SK-N-SH treated with all-trans-retinoic acid at 6 μM for 48 hours (cell line): ENCODE results near the gene C1QTNF12.

Experiments
- ATAC-seq: fragments of 200-7000 bp; cut with Tn5 transposase; 3 replicates; pipeline ENCODE4 v1.9.1; 2020; ENCODE audit warnings: mild to moderate bottlenecking, moderate library complexity
- ARNTL ChIP-seq: fragments of 450-650 bp; formaldehyde crosslinking; IDR thresholded peaks from 2 replicates; pipeline ENCODE4 v1.5.0; 2020; ENCODE audit warnings: low read depth, mild to moderate bottlenecking, moderate library complexity, borderline replicate concordance
- BACH2 ChIP-seq: fragments of 250-450 bp; sonication (Bioruptor Pico); IDR thresholded peaks from 2 replicates; pipeline ENCODE4 v1.9.0; 2021; ENCODE audit warnings: mild to moderate bottlenecking, borderline replicate concordance
- CREB5 ChIP-seq: fragments of 250-450 bp; sonication (Bioruptor Pico); IDR thresholded peaks from 2 replicates; pipeline ENCODE4 v1.5.1; 2020; ENCODE audit warnings: low read depth, mild to moderate bottlenecking, moderate library complexity
- CSDC2 ChIP-seq: fragments of 250-450 bp; sonication (Bioruptor Pico); IDR thresholded peaks from 2 replicates; pipeline ENCODE4 v1.5.0; 2020; ENCODE audit warnings: mild to moderate bottlenecking, moderate library complexity
- CSRNP3 ChIP-seq: fragments of 250-450 bp; sonication (Bioruptor Pico); IDR thresholded peaks from 2 replicates; pipeline ENCODE4 v1.5.1; 2021; ENCODE audit warnings: mild to moderate bottlenecking, moderate library complexity
- ESRRG ChIP-seq: fragments of 250-450 bp; sonication (Bioruptor Pico); IDR thresholded peaks from 2 replicates; pipeline ENCODE4 v1.6.1; 2021; ENCODE audit warnings: mild to moderate bottlenecking
- GLIS3 ChIP-seq: fragments of 250-450 bp; sonication (Bioruptor Pico); IDR thresholded peaks from 2 replicates; pipeline ENCODE4 v1.5.0; 2020; ENCODE audit warnings: mild to moderate bottlenecking, moderate library complexity
- ISL1 ChIP-seq: fragments of 250-450 bp; sonication (Bioruptor Pico); IDR thresholded peaks from 2 replicates; pipeline ENCODE4 v2.1.2; 2022; ENCODE audit warnings: mild to moderate bottlenecking, moderate library complexity
- OSR1 ChIP-seq: fragments of 250-450 bp; sonication (Bioruptor Pico); IDR thresholded peaks from 2 replicates; pipeline ENCODE4 v1.8.0; 2022; ENCODE audit warnings: moderate library complexity, mild to moderate bottlenecking, inconsistent platforms
- POU6F1 ChIP-seq: fragments of 250-450 bp; sonication (Bioruptor Pico); IDR thresholded peaks from 2 replicates; pipeline ENCODE4 v1.8.0; 2021; ENCODE audit warnings: low read depth, mild to moderate bottlenecking, moderate library complexity, borderline replicate concordance
- PPARA ChIP-seq: fragments of 250-450 bp; sonication (Bioruptor Pico); IDR thresholded peaks from 2 replicates; pipeline ENCODE4 v1.5.0; 2020; ENCODE audit warnings: mild to moderate bottlenecking, borderline replicate concordance
- RARB ChIP-seq: fragments of 250-450 bp; sonication (Bioruptor Pico); IDR thresholded peaks from 2 replicates; pipeline ENCODE4 v1.8.0; 2021; ENCODE audit warnings: mild to moderate bottlenecking, moderate library complexity
- SNAI2 ChIP-seq: fragments of 250-450 bp; sonication (Bioruptor Pico); IDR thresholded peaks from 2 replicates; pipeline ENCODE4 v1.5.0; 2020; ENCODE audit warnings: mild to moderate bottlenecking, moderate library complexity
- TCF4 ChIP-seq: fragments of 250-450 bp; sonication (Bioruptor Pico); IDR thresholded peaks from 2 replicates; pipeline ENCODE4 v1.8.0; 2021; ENCODE audit warnings: mild to moderate bottlenecking, moderate library complexity, borderline replicate concordance
- TOX ChIP-seq: fragments of 250-450 bp; sonication (Bioruptor Pico); IDR thresholded peaks from 2 replicates; pipeline ENCODE4 v1.8.0; 2021; ENCODE audit warnings: mild to moderate bottlenecking, moderate library complexity, borderline replicate concordance
- ZC3H10 ChIP-seq: fragments of 250-450 bp; sonication (Bioruptor Pico); IDR thresholded peaks from 2 replicates; pipeline ENCODE4 v1.5.1; 2021; ENCODE audit warnings: mild to moderate bottlenecking, moderate library complexity
- ZFP3 ChIP-seq: fragments of 250-450 bp; sonication (Bioruptor Pico); IDR thresholded peaks from 2 replicates; pipeline ENCODE4 v1.5.0; 2020; ENCODE audit warnings: mild to moderate bottlenecking, moderate library complexity
- ZFP30 ChIP-seq: fragments of 450-650 bp; formaldehyde crosslinking; IDR thresholded peaks from 2 replicates; pipeline ENCODE4 v1.5.0; 2022; ENCODE audit warnings: mild to moderate bottlenecking, moderate library complexity
- ZNF565 ChIP-seq: fragments of 450-650 bp; formaldehyde crosslinking; conservative IDR thresholded peaks from 2 replicates; pipeline ENCODE4 v1.5.0; 2020; ENCODE audit warnings: low read depth, mild to moderate bottlenecking, moderate library complexity
- ZNF70 ChIP-seq: fragments of 450-650 bp; formaldehyde crosslinking; IDR thresholded peaks from 2 replicates; pipeline ENCODE4 v1.5.0; 2020; ENCODE audit warnings: mild to moderate bottlenecking, moderate library complexity
- TF ChIP-seq, protein P1 (sequence below): fragments of 250-450 bp; sonication (Bioruptor Pico); IDR thresholded peaks from 2 replicates; pipeline ENCODE4 v1.5.0; 2020; ENCODE audit warnings: mild to moderate bottlenecking, moderate library complexity
- TF ChIP-seq, protein P2 (sequence below): fragments of 250-450 bp; sonication (Bioruptor Pico); IDR thresholded peaks from 2 replicates; pipeline ENCODE4 v1.8.0; 2020; ENCODE audit warnings: mild to moderate bottlenecking, moderate library complexity, borderline replicate concordance

C1QTNF12 gene

GRCh38 chr1:1259119-1259488 lies 12.6 kb upstream of the C1QTNF12 start:
- TF ChIP-seq ZNF70 (CRISPR knock-in tag), result no peak
- TF ChIP-seq ISL1 (CRISPR knock-in tag), result no peak
- no peak for TF ChIP-seq ZNF565 (CRISPR knock-in tag)
- TF ChIP-seq ZFP30 (CRISPR knock-in tag), result no peak
- TF ChIP-seq PPARA, result no peak
- TF ChIP-seq CSRNP3, result no peak
- TF ChIP-seq ARNTL (CRISPR knock-in tag), result no peak
- no peak for TF ChIP-seq SNAI2 (CRISPR knock-in tag)
- TF ChIP-seq ESRRG, result no peak
- TF ChIP-seq TCF4, result no peak
- no peak for TF ChIP-seq BACH2 (CRISPR knock-in tag)
- no peak for TF ChIP-seq CREB5 (CRISPR knock-in tag)
- no peak for TF ChIP-seq CSDC2 (CRISPR knock-in tag)
- TF ChIP-seq RARB (CRISPR knock-in tag), result no peak
- TF ChIP-seq, protein P1, sequence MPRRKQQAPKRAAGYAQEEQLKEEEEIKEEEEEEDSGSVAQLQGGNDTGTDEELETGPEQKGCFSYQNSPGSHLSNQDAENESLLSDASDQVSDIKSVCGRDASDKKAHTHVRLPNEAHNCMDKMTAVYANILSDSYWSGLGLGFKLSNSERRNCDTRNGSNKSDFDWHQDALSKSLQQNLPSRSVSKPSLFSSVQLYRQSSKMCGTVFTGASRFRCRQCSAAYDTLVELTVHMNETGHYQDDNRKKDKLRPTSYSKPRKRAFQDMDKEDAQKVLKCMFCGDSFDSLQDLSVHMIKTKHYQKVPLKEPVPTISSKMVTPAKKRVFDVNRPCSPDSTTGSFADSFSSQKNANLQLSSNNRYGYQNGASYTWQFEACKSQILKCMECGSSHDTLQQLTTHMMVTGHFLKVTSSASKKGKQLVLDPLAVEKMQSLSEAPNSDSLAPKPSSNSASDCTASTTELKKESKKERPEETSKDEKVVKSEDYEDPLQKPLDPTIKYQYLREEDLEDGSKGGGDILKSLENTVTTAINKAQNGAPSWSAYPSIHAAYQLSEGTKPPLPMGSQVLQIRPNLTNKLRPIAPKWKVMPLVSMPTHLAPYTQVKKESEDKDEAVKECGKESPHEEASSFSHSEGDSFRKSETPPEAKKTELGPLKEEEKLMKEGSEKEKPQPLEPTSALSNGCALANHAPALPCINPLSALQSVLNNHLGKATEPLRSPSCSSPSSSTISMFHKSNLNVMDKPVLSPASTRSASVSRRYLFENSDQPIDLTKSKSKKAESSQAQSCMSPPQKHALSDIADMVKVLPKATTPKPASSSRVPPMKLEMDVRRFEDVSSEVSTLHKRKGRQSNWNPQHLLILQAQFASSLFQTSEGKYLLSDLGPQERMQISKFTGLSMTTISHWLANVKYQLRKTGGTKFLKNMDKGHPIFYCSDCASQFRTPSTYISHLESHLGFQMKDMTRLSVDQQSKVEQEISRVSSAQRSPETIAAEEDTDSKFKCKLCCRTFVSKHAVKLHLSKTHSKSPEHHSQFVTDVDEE (CRISPR knock-in tag), result no peak
- TF ChIP-seq ZFP3 (CRISPR knock-in tag), result no peak
- TF ChIP-seq POU6F1 (CRISPR knock-in tag), result no peak
- TF ChIP-seq ZC3H10, result no peak
- TF ChIP-seq GLIS3 (CRISPR knock-in tag), result no peak
- TF ChIP-seq, protein P2, sequence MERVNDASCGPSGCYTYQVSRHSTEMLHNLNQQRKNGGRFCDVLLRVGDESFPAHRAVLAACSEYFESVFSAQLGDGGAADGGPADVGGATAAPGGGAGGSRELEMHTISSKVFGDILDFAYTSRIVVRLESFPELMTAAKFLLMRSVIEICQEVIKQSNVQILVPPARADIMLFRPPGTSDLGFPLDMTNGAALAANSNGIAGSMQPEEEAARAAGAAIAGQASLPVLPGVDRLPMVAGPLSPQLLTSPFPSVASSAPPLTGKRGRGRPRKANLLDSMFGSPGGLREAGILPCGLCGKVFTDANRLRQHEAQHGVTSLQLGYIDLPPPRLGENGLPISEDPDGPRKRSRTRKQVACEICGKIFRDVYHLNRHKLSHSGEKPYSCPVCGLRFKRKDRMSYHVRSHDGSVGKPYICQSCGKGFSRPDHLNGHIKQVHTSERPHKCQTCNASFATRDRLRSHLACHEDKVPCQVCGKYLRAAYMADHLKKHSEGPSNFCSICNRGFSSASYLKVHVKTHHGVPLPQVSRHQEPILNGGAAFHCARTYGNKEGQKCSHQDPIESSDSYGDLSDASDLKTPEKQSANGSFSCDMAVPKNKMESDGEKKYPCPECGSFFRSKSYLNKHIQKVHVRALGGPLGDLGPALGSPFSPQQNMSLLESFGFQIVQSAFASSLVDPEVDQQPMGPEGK, result no peak
- TF ChIP-seq, all 23 proteins: peak for 0
- ATAC-seq, result no peak

- ATAC-seq, result no peak
- no peak for TF ChIP-seq POU6F1 (CRISPR knock-in tag)
- TF ChIP-seq TCF4, result no peak
- no peak for TF ChIP-seq ISL1 (CRISPR knock-in tag)
- no peak for TF ChIP-seq TOX (CRISPR knock-in tag)
- TF ChIP-seq ZFP30 (CRISPR knock-in tag), result no peak
- no peak for TF ChIP-seq ARNTL (CRISPR knock-in tag)
- no peak for TF ChIP-seq ZNF70 (CRISPR knock-in tag)
- no peak for TF ChIP-seq OSR1 (CRISPR knock-in tag)
- TF ChIP-seq RARB (CRISPR knock-in tag), result no peak
- TF ChIP-seq CSRNP3, result no peak
- no peak for TF ChIP-seq SNAI2 (CRISPR knock-in tag)
- TF ChIP-seq PPARA, result no peak
Observed at GRCh38 chr1:1256956-1257871, 10.7 kb upstream of the C1QTNF12 start.
